H9 (cell line): ENCODE results near the gene GLRX2. TPM values are rescaled to one million over a fixed set of nuclear protein-coding genes. Genes with fewer than 3 reads are reported as not detected.

Experiments
- DNase-seq: peaks from one replicate; pipeline ENCODE4 v3.0.0-alpha.2; 2017
- H2AFZ ChIP-seq: one replicate; pipeline ENCODE4 v1.6.1; 2013; ENCODE audit warnings: mild to moderate bottlenecking, low read length, control low read depth, moderate library complexity
- H2AK5ac ChIP-seq: 2 replicates; pipeline ENCODE4 v1.6.1; 2013; ENCODE audit warnings: low read length, control low read depth, mixed read lengths; ENCODE audit not compliant: insufficient read length
- H2BK120ac ChIP-seq: one replicate; pipeline ENCODE4 v1.6.1; 2013; ENCODE audit warnings: low read depth, mild to moderate bottlenecking, low read length, control low read depth, inconsistent platforms; ENCODE audit not compliant: poor library complexity, severe bottlenecking
- H2BK12ac ChIP-seq: 2 replicates; pipeline ENCODE4 v1.6.1; 2013; ENCODE audit warnings: low read length, control low read depth, mixed read lengths, low read depth; ENCODE audit not compliant: insufficient read length
- H2BK15ac ChIP-seq: 2 replicates; pipeline ENCODE4 v1.6.1; 2013; ENCODE audit warnings: low read depth, low read length, control low read depth
- H2BK20ac ChIP-seq: one replicate; pipeline ENCODE4 v1.6.1; 2013; ENCODE audit warnings: low read depth, mild to moderate bottlenecking, low read length, control low read depth, inconsistent platforms; ENCODE audit not compliant: poor library complexity, severe bottlenecking
- H2BK5ac ChIP-seq: 2 replicates; pipeline ENCODE4 v1.6.1; 2013; ENCODE audit warnings: low read length, control low read depth, mixed read lengths; ENCODE audit not compliant: insufficient read length
- H3K14ac ChIP-seq: 2 replicates; pipeline ENCODE4 v1.6.1; 2013; ENCODE audit warnings: low read length, control low read depth; ENCODE audit not compliant: insufficient read depth
- H3K18ac ChIP-seq: 2 replicates; pipeline ENCODE4 v1.6.1; 2013; ENCODE audit warnings: low read depth, mild to moderate bottlenecking, mixed read lengths, low read length, control low read depth; ENCODE audit not compliant: insufficient read length
- H3K23ac ChIP-seq: 2 replicates; pipeline ENCODE4 v1.6.1; 2013; ENCODE audit warnings: low read length, control low read depth, mixed read lengths, low read depth; ENCODE audit not compliant: insufficient read length
- H3K23me2 ChIP-seq: 2 replicates; pipeline ENCODE4 v1.6.1; 2013; ENCODE audit warnings: low read depth, mild to moderate bottlenecking, mixed read lengths, low read length, control low read depth; ENCODE audit not compliant: insufficient read length, poor library complexity, severe bottlenecking
- H3K27ac ChIP-seq: 2 replicates; pipeline ENCODE4 v1.5.1; 2013; ENCODE audit warnings: low read length, control low read depth, mixed read lengths, low read depth; ENCODE audit not compliant: insufficient read length
- H3K27me3 ChIP-seq: 2 replicates; pipeline ENCODE4 v1.6.1; 2013; ENCODE audit warnings: low read length, control low read depth, inconsistent platforms; ENCODE audit not compliant: insufficient read depth
- H3K4ac ChIP-seq: 2 replicates; pipeline ENCODE4 v1.6.1; 2013; ENCODE audit warnings: low read depth, mild to moderate bottlenecking, control low read depth, inconsistent platforms, low read length, moderate library complexity
- H3K4me1 ChIP-seq: 2 replicates; pipeline ENCODE4 v1.6.1; 2013; ENCODE audit warnings: low read length, control low read depth, inconsistent platforms; ENCODE audit not compliant: insufficient read depth
- H3K4me2 ChIP-seq: 2 replicates; pipeline ENCODE4 v1.6.1; 2013; ENCODE audit warnings: low read length, control low read depth, mixed read lengths; ENCODE audit not compliant: insufficient read length, insufficient read depth
- H3K56ac ChIP-seq: 2 replicates; pipeline ENCODE4 v1.6.1; 2013; ENCODE audit warnings: low read depth, mild to moderate bottlenecking, mixed read lengths, low read length, control low read depth; ENCODE audit not compliant: insufficient read length
- H3K79me1 ChIP-seq: 2 replicates; pipeline ENCODE4 v1.6.1; 2013; ENCODE audit warnings: low read depth, mild to moderate bottlenecking, moderate library complexity, low read length, control low read depth, inconsistent platforms; ENCODE audit not compliant: insufficient read depth, poor library complexity, severe bottlenecking
- H3K79me2 ChIP-seq: 2 replicates; pipeline ENCODE4 v1.6.1; 2013; ENCODE audit warnings: low read length, control low read depth, inconsistent platforms; ENCODE audit not compliant: insufficient read depth
- H3K9ac ChIP-seq: 2 replicates; pipeline ENCODE4 v1.6.1; 2013; ENCODE audit warnings: low read length, control low read depth, mixed read lengths; ENCODE audit not compliant: insufficient read length; ENCODE audit errors: extremely low read depth
- H3K9me3 ChIP-seq: one replicate; pipeline ENCODE4 v1.6.1; 2013; ENCODE audit warnings: low read depth, low read length, inconsistent platforms; ENCODE audit not compliant: control insufficient read depth
- H3T11ph ChIP-seq: one replicate; pipeline ENCODE4 v1.6.1; 2013; ENCODE audit warnings: mild to moderate bottlenecking, low read length, control low read depth, inconsistent platforms
- H4K20me1 ChIP-seq: one replicate; pipeline ENCODE4 v1.6.1; 2013; ENCODE audit not compliant: control insufficient read depth, insufficient read length, insufficient read depth
- H4K5ac ChIP-seq: 2 replicates; pipeline ENCODE4 v1.6.1; 2013; ENCODE audit warnings: low read depth, mild to moderate bottlenecking, mixed read lengths, low read length, control low read depth; ENCODE audit not compliant: insufficient read length
- H4K8ac ChIP-seq: replicated peaks from 2 replicates; pipeline ENCODE4 v1.6.1; 2013; ENCODE audit warnings: low read length, control low read depth, mixed read lengths, low read depth; ENCODE audit not compliant: insufficient read length
- H4K91ac ChIP-seq: 2 replicates; pipeline ENCODE4 v1.6.1; 2013; ENCODE audit warnings: low read depth, mild to moderate bottlenecking, moderate library complexity, mixed read lengths, low read length, control low read depth; ENCODE audit not compliant: insufficient read length
- H3K27ac Mint-ChIP-seq, 3 experiments: 2 replicates in 2 of 3; 3 replicates in 1 of 3; pipeline ENCODE4 v1.8.0; 2020 to 2021; ENCODE audit warnings: mixed read lengths in 3 of 3, mild to moderate bottlenecking in 1 of 3, moderate library complexity in 1 of 3
- H3K27me3 Mint-ChIP-seq: 2 replicates; pipeline ENCODE4 v1.8.0; 2021; ENCODE audit warnings: low read depth, mild to moderate bottlenecking, moderate library complexity, mixed read lengths
- H3K36me3 Mint-ChIP-seq, 3 experiments: 2 replicates in 2 of 3; 3 replicates in 1 of 3; pipeline ENCODE4 v1.8.0; 2020 to 2021; ENCODE audit warnings: low read depth in 3 of 3, mixed read lengths in 3 of 3; ENCODE audit not compliant: insufficient read depth in 1 of 3
- H3K4me1 Mint-ChIP-seq, 2 experiments: 2 replicates each; pipeline ENCODE4 v1.8.0; 2020; ENCODE audit warnings: mixed read lengths in 2 of 2
- H3K4me3 Mint-ChIP-seq, 2 experiments: 2 replicates in 1 of 2; 3 replicates in 1 of 2; pipeline ENCODE4 v1.8.0; 2020 to 2021; ENCODE audit warnings: mild to moderate bottlenecking in 2 of 2, mixed read lengths in 2 of 2, moderate library complexity in 1 of 2
- H3K9me3 Mint-ChIP-seq, 2 experiments: 2 replicates in 1 of 2; 3 replicates in 1 of 2; pipeline ENCODE4 v1.8.0; 2020; ENCODE audit warnings: mild to moderate bottlenecking in 2 of 2, mixed read lengths in 2 of 2, moderate library complexity in 1 of 2
- WGBS: extraction: QIAGEN DNeasy Blood & Tissue Kit; methylation state at CpG from one replicate; pipeline ENCODE4 v1.1.7; 2013; ENCODE audit warnings: missing lambda C conversion rate, low lambda C conversion rate, mixed read lengths; ENCODE audit not compliant: insufficient read length; ENCODE audit errors: extremely low coverage; 5-methylcytosine and 5-hydroxymethylcytosine counted together
- total RNA-seq: library from RNA; stranded (reverse); gene quantifications from 2 replicates; pipeline ENCODE4 v1.2.1, GENCODE V29; 2021
- TF ChIP-seq, protein P1 (sequence below): fragments of 200-600 bp; sonication (generic); conservative IDR thresholded peaks from 3 replicates; pipeline ENCODE4 v1.8.0; 2021; ENCODE audit warnings: antibody characterized with exemption, mild to moderate bottlenecking

GLRX2 gene
- total RNA-seq, 1 experiment from 2014 or later, result 10.1 TPM

DNA sequence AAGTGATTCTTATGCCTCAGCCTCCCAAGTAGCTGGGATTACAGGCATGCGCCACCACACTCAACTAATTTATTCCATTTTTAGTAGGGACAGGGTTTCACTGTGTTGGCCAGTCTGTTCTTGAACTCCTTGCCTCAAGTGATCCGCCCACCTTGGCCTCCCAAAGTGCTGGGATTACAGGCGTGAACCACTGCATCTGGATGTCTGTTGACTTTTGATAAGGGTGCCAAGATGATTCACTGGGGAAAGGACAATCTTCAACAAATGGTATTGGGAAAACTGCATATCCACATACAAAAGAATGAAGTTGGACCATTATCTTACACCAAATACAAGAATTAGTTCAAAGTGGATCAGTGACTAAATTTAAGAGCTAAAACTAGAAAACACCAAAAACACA lies 26.0 kb downstream of the GLRX2 start:
- no peaks in the 10 kb centered on the region for H3K4me1 ChIP-seq
- no peak overlapping the region for H2BK5ac ChIP-seq
- no peaks in the 10 kb centered on the region for H3K23me2 ChIP-seq
- no peak overlapping the region for H2BK12ac ChIP-seq
- no peak overlapping the region for H3K27ac ChIP-seq
- H4K5ac ChIP-seq, result no peak overlapping the region
- Mint-ChIP-seq H3K4me3 (no peak overlapping the region), H3K4me1 (peaks cover 4% of the 10 kb centered on the region in 2 experiments; a peak in 3 of 4 replicates), H3K27me3 (no peaks in the 10 kb centered on the region), H3K9me3 (peaks cover 0 to 7% of the 10 kb centered on the region in 2 experiments; a peak in 1 of 5 replicates), H3K27ac (no peak overlapping the region), H3K36me3 (peaks cover 33 to 68% (median 59%) of the 10 kb centered on the region in 3 experiments)
- no CpG with 5 or more reads among the region's 3 CpGs for WGBS
- H3K9me3 ChIP-seq, result no peaks in the 10 kb centered on the region
- no peak overlapping the region for H3K56ac ChIP-seq
- H3K79me2 ChIP-seq, result no peaks in the 10 kb centered on the region; the same call in 1 of the 2 replicates
- TF ChIP-seq, protein P1, sequence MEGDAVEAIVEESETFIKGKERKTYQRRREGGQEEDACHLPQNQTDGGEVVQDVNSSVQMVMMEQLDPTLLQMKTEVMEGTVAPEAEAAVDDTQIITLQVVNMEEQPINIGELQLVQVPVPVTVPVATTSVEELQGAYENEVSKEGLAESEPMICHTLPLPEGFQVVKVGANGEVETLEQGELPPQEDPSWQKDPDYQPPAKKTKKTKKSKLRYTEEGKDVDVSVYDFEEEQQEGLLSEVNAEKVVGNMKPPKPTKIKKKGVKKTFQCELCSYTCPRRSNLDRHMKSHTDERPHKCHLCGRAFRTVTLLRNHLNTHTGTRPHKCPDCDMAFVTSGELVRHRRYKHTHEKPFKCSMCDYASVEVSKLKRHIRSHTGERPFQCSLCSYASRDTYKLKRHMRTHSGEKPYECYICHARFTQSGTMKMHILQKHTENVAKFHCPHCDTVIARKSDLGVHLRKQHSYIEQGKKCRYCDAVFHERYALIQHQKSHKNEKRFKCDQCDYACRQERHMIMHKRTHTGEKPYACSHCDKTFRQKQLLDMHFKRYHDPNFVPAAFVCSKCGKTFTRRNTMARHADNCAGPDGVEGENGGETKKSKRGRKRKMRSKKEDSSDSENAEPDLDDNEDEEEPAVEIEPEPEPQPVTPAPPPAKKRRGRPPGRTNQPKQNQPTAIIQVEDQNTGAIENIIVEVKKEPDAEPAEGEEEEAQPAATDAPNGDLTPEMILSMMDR, result no peak
- no peak overlapping the region for H2BK120ac ChIP-seq
- no peak overlapping the region for H3K14ac ChIP-seq
- no peak overlapping the region for H2BK20ac ChIP-seq
- no peak overlapping the region for H3K18ac ChIP-seq
- no peaks in the 10 kb centered on the region for H4K20me1 ChIP-seq
- H4K8ac ChIP-seq, result no peak overlapping the region
- no peak overlapping the region for H2AK5ac ChIP-seq
- H3K79me1 ChIP-seq, result no peaks in the 10 kb centered on the region
- H4K91ac ChIP-seq, result no peak overlapping the region
- H3K27me3 ChIP-seq, result no peaks in the 10 kb centered on the region
- H3K9ac ChIP-seq, result no peak overlapping the region
- H2BK15ac ChIP-seq, result no peak overlapping the region
- H2AFZ ChIP-seq, result no peak overlapping the region
- no peak overlapping the region for H3K23ac ChIP-seq
- DNase-seq, result no peak
- H3T11ph ChIP-seq, result no peak overlapping the region
- H3K4ac ChIP-seq, result no peak overlapping the region
- no peak overlapping the region for H3K4me2 ChIP-seq
